Measurements from ENCODE around the gene SATB2.

SATB2 gene

GRCh38 chr2:199405241-199405640, 52.5 kb downstream of the SATB2 start:
- DNase-seq (ENCODE audit: low spot score) = peak; percentile 7

DNA sequence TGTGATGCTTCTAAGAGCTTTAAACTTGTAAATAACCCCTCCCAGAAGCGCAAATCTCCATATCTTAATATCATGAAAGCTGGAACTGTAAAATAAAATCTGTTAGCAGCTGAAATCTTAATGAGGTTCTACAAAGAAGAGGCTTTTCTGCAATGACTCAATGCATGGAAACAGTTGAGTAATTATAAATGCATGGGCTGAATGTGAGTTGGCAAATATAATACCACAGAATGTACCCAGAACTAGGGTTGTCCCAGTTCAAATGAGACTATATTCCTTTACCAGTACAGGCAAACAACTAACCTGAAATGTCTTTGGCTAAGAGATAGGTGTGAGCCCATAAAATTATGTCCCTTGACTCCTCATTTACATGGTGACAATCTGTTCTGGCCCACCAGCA, 52.9 kb downstream of the SATB2 start:
- no peak for DNase-seq (ENCODE audit: low spot score)

- no peak for DNase-seq (ENCODE audit: low spot score)
Measured at GRCh38 chr2:199395311-199395710, 62.4 kb downstream of the SATB2 start.

DNA sequence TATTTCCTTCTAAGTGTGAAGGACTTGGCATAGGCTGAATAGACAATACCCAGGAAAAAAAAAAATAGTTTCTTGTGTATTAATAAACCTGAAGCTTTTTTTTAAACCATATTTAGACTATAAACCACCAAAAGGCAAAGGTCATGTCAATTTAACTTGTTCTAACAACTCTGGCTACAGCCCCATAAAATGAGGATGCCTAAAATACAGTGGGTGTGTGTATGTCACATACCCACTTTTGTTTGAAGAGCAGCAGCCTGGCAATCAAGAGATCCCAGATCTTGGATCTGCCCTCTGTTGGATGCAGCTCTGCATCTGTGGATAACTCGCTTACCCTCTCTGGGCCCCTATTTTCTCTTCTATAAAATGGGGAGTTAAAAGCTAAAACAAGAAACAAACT, 65.4 kb downstream of the SATB2 start:
- no peak for DNase-seq (ENCODE audit: low spot score)

DNA sequence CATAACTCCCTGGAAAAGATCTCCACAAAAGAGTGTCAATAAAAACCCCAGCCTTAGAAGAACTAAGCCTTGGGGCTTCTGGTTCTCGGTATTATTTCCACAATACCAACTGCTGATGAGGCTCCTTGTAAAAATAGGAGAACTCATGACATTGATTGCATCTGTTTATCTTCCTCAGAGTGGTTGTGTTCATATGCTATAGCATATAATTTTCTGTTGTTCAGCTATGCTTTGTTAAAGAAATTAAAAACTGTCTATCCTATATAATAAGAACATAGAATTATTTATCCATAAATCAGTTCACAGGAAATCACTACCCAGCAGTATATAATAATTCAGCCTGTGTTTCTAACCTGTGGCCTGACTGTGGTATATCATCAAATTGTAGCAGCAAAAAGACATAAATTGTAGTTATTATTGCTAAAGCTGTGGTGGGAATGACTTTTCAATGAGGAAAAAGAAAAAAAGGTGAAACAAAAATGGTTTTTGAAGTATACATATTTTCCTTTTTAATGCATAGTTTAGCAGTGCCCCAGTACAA, 68.9 kb downstream of the SATB2 start:
- no peak for DNase-seq (ENCODE audit: low spot score)

GRCh38 chr2:199384043-199384442, 73.7 kb downstream of the SATB2 start:
- DNase-seq (ENCODE audit: low spot score) = no peak

DNA sequence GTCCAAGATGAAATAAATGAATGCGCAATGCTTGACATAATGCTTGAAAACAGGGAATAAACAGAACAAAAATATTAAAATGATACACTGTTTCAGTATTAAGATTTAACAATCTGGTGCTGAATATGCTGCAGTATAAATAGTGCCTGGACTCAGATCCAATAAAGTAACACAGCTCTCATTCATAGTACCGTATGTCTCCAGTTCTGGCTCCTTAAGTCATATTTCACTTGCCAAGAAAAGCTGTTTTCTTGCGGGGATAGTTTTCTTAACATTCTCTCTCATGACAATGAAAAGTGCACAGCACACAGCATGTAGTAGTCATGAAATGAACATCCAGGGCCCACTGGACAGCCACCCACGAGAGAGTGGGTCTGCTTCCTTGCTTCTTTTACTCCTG, 74.7 kb downstream of the SATB2 start:
- no peak for DNase-seq (ENCODE audit: low spot score)

DNA sequence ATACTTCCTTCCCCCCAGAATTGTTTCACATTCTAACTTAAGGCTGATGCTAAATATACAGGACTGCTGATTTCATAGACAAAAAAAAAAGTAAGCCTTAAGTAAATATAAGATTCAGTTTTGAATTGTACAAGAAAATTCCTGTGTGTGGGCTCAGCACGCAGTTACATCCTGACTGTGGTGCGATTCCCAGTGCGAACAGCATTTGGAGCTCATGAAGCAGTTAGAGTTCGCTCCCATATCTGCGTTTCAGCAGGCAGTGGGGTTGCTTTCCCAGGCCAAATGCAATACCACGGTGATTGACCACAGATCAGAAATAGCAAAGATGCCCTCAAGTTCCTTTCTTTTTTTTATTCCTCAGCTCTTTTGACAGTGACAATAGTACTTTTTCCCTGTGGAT, 75.6 kb downstream of the SATB2 start:
- DNase-seq (ENCODE audit: low spot score) = peak; percentile 16

- DNase-seq (ENCODE audit: low spot score) = no peak
Measured at GRCh38 chr2:199381531-199381930, 76.2 kb downstream of the SATB2 start.

DNA sequence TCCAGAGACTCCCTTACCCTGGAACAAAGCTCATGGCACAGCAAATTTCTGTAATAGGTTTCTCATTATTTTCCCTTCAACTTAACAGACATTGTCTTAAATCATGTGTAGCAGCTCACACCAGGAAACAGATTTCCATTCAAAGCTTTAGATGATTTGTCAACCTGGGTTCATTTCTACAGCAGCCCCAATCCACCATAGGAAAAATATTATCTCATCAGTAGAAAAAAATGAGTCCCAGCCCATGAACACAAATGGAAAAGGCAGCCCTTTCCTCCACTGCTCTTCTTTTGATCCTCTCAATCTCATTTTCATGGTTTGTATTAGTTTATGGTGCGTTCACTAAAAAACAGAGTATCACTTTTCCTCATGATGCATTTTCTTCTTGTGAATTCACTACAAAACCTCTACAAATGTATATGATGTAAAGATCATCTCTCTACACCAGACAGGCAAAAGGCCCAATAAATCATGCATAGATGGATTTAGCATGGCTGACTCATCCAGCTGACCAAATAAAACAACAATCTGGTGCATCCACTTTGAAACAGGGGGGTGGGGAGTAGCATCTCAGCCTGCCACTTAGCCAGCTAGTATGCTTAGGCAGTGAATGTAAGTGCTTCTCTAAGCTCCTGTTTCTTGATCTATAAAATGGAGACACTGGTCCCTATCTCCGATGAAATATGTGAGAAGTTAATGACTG, 78.6 kb downstream of the SATB2 start:
- peak; percentile 47 for DNase-seq (ENCODE audit: low spot score)

- DNase-seq (ENCODE audit: low spot score) = no peak
Measured at GRCh38 chr2:199370150-199370780, 87.5 kb downstream of the SATB2 start.

- no peak for DNase-seq (ENCODE audit: low spot score)
Measured at GRCh38 chr2:199366406-199366805, 91.3 kb downstream of the SATB2 start.

DNA sequence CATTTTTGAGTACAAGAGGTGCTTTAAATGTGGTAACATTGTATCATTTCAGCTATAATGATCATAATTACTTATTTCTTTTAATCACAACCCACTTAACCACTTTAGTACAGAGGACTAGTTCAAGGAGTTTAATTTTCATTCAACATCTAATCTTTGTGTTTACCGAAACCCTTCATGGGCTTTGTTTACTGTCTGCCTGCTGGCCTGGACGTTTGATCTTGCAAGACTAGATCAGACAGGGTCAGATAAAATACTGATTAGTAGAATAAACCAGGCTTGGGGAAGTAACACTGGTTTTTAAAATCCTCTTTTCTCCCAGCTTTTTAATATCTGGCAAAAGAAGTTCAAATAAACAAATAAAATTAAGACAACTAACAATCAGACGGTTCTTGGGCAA, 93.6 kb downstream of the SATB2 start:
- DNase-seq (ENCODE audit: low spot score) = no peak

- no peak for DNase-seq (ENCODE audit: low spot score)
Measured at GRCh38 chr2:199356412-199356811, 101.3 kb downstream of the SATB2 start.

GRCh38 chr2:199348871-199349270, 108.9 kb downstream of the SATB2 start:
- DNase-seq (ENCODE audit: low spot score) = no peak

- DNase-seq (ENCODE audit: low spot score) = no peak
Measured at GRCh38 chr2:199344012-199344411, 113.7 kb downstream of the SATB2 start.

DNA sequence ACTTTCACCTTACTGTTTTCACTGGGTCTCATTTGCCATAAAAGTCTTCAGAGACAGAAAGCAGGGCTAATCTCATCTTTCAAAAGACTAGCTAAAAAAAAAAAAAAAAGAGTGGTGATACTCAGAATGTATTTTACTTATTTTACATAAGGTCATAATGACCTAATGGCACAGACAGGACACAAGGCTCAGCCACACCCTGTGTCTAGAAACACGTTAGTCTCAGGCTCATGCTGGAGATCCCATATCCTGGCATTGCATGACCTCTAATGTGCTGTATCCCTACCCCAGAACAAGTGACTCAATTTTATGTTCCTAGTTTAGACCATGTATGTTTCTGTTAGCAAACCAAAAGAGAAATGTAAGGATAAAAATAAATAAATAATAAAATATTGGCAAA, 115.4 kb downstream of the SATB2 start:
- no peak for DNase-seq (ENCODE audit: low spot score)

DNA sequence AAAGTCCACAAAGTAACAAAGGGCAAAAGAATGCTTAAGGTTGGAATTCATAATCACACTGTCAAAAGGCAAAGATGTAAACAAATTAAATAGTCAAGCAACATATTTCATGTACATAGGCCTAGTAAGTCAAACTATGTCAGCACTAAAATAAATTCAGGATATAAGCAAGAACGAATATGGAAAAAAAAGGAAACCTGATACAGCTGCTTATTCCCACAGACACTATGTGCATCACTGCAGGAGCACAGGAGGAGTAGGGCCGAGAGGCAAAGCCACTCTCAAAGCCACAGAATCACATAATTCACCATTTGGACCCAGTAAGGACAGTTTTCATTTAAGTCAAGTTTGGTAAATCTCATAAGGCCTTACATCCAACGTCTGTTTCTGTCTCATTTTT, 116.6 kb downstream of the SATB2 start:
- no peak for DNase-seq (ENCODE audit: low spot score)

DNA sequence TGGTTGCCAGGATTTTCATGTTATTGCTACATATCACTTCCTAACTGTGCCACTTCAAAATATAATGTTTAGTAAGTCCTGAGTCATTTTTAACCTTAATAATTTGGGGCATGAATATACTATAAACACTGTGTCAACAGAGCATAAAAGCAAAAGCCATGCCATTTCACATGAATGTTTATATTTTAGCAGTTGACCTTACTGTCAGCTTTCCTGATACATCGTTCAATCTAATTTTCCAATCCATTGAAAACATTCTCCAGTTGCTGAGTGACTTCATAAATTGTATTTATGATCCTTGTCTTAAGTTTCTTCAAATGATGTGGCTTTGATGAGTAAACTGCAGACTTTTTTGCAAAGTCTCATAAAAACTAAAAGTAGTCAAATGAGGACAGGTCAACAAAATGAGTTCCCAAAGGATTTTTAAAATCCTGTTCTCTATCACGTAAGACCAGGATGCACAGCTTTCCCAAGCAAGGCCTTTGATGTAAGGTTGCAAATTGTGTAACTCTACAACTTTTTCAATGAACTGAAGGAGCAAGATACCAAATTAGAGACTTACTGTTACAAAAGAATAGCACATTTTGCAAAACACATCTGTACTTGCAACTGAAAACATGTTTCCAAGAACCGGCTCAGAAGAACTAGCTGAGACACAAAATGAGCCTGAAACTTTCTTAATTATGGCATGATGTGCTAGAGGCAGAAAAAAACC, 117.7 kb downstream of the SATB2 start:
- no peak for DNase-seq (ENCODE audit: low spot score)

- no peak for DNase-seq (ENCODE audit: low spot score)
Measured at GRCh38 chr2:199336546-199336945, 121.2 kb downstream of the SATB2 start.

DNA sequence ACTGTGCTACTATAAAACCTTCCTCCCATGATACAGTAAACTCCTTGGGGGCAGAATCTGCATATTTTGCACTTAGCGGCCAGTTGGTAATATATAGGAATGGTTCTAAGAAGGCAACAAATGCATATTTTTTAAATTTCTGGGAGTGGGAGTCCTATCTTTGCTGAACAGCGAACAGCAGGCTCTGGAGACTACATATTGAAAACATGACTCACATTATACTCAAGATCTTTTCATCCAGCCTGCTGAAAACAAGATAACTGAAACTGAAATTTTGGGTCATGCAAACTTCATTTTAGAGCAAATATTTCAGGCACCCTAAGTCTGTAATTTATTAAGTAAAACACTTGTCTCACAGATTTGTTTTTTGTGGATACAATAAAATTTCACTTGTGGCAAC, 122.2 kb downstream of the SATB2 start:
- DNase-seq (ENCODE audit: low spot score) = no peak

DNA sequence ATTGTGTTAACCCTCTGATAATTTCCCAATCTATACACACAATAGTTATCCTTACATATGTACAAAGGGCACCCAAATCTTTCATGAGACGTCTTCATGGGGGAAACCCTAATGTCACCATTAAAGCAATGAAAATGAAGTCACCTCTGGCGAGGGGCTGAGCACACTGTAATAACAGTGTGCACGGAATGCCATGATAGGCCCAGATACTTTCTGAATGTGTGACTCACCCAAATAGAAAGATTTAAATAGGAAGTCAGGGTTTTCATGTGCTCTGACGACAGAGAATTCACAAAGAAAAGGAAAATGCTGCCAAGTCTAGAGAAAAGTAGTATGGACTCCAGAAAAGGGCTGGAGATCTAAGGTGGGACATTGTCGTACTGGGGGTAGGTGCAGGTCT, 128.3 kb downstream of the SATB2 start:
- no peak for DNase-seq (ENCODE audit: low spot score)

- DNase-seq (ENCODE audit: low spot score) = no peak
Measured at GRCh38 chr2:199329031-199329430, 128.7 kb downstream of the SATB2 start.

Measured in hepatic stellate cell (primary cell).